Measurements from ENCODE around the gene YY1.

YY1 gene

GRCh38 chr14:100317912-100318808, 79.2 kb downstream of the YY1 start:
- peak; percentile 49 to 71 for DNase-seq

GRCh38 chr14:100320157-100320856, 81.4 kb downstream of the YY1 start:
- DNase-seq: no peak

GRCh38 chr14:100321473-100322137, 82.7 kb downstream of the YY1 start:
- no peak for DNase-seq

GRCh38 chr14:100322138-100322957, 83.4 kb downstream of the YY1 start:
- no peak for DNase-seq

GRCh38 chr14:100323121-100323941, 84.4 kb downstream of the YY1 start, which contains the start of gene SLC25A47:
SLC25A47 (plus strand) TSS chr14:100323339; CDS start chr14:100323415, 76 bp downstream.
- DNase-seq: no peak

GRCh38 chr14:100323942-100324307, 85.0 kb downstream of the YY1 start:
- DNase-seq: no peak

GRCh38 chr14:100325231-100325632, 86.3 kb downstream of the YY1 start:
- no peak for DNase-seq

GRCh38 chr14:100325958-100326357, 87.0 kb downstream of the YY1 start:
- no peak for DNase-seq

GRCh38 chr14:100327128-100327527, 88.2 kb downstream of the YY1 start:
- DNase-seq: no peak

- no peak for DNase-seq
Observed at GRCh38 chr14:100328495-100329163, 89.7 kb downstream of the YY1 start.

- DNase-seq: no peak
Observed at GRCh38 chr14:100329233-100330006, 90.5 kb downstream of the YY1 start.

- no peak for DNase-seq
Observed at GRCh38 chr14:100330007-100330344, 91.0 kb downstream of the YY1 start.

GRCh38 chr14:100330388-100330931, 91.5 kb downstream of the YY1 start:
- DNase-seq: no peak

- DNase-seq: no peak
Observed at GRCh38 chr14:100332071-100332639, 93.2 kb downstream of the YY1 start.
